ENCODE measurements around the gene FASN. TPM values are rescaled to one million over a fixed set of nuclear protein-coding genes. Genes with fewer than 3 reads are reported as not detected.
A peak's percentile ranks its signal among the peaks of the same experiment; 100 is the strongest.

The FASN gene
- polyA plus RNA-seq, 3 donors, result 464 to 3,885 (median 885) TPM

GRCh38 chr17:82105882-82106687 is 8.0 kb upstream of the FASN start:
- 26 to 34% (median 28%) methylated on average over 22 to 24 of the region's 24 CpGs for WGBS, 3 donors
- H3K27ac ChIP-seq (ENCODE audit: low read depth, low read length), result no peak overlapping the region

- 77 to 83% (median 83%) methylated on average over 13 of the region's 13 CpGs for WGBS, 3 donors
- no peak overlapping the region for H3K27ac ChIP-seq (ENCODE audit: low read depth, low read length)
Measured at GRCh38 chr17:82105417-82105881, 7.4 kb upstream of the FASN start.

DNA sequence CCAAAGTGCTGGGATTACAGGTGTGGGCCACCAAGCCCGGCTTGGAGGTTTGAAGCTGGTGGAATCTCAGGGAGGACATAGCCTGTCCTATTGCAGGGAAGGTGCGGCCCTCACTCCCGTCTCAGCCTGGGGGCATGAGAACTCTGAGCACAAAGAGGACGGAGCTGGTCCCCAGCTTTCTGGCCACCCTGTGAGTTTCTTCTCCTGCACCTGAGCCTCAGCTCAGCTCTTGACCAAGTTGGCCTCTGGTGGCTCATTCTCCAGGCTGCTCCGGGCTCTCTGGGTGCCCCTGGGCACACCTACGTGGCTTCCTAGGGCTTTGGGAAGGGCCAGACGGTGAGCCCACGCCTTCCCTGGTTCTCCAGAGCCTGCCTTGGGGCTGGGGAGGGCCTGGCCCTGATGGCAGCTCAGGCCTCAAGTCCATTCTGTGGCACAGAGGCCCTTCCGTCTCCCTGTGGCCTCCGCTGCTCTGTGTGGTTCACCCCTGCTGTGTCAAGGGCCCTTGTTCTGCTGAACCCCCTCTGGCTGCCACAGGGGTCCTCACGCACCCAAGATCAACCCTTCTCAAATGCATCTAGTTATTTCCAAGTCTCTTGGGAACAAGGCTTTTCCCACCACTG is 6.9 kb upstream of the FASN start:
- no peak overlapping the region for H3K27ac ChIP-seq (ENCODE audit: low read depth, low read length)
- WGBS, 3 donors, result 92 to 94% (median 93%) methylated on average over 9 to 11 of the region's 11 CpGs

- 34 to 57% (median 53%) methylated on average over 23 to 24 of the region's 24 CpGs for whole genome bisulfite sequencing, 3 donors
- no peak overlapping the region for H3K27ac ChIP-seq (ENCODE audit: low read depth, low read length)
Measured at GRCh38 chr17:82103553-82104451, 5.8 kb upstream of the FASN start.

DNA sequence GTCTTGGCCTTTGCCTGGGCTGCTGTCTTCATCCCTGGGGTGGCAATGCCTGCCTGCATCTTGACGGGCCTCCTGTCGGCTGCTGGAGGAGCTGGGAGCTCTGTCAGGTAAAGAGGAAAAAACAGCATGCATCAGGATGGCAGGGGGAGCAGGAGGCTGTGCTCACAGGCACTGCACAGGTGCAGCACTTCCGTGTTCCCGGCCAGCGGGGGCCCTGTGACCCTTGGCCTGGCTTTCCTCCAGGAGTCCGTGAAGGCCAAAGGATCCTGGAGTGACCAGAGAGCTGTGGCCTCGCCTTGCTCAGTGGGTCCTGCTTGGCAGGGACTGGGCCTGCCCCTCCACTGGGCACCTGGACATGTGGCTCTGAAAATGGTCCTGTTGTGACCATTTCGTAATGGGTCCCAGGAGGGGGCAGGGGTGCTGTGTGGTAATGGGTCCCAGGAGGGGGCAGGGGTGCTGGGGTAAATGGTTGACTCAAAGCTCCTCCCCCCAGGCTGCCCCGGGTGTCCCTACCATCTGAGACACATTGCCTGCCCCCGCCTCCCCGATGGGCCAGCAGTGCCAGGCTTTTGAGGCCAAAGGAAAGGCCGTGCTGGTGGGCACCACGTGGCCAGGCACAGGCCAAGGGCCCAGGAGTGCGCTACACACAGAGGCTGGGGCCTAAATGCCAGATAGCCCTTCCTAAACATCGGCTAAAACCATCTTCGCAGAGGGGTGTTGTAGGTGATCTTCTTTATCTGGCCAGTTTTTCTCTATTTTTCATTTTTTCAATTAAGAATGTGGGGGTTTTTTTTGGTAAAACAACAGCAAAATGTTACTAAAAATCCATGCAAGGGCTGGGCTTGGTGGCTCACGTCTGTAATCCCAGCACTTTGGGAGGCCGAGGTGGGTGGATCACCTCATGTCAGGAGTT is 4.0 kb upstream of the FASN start:
- 60 to 69% (median 61%) methylated on average over 18 of the region's 18 CpGs for WGBS, 3 donors
- no peak overlapping the region for H3K27ac ChIP-seq (ENCODE audit: low read depth, low read length)

DNA sequence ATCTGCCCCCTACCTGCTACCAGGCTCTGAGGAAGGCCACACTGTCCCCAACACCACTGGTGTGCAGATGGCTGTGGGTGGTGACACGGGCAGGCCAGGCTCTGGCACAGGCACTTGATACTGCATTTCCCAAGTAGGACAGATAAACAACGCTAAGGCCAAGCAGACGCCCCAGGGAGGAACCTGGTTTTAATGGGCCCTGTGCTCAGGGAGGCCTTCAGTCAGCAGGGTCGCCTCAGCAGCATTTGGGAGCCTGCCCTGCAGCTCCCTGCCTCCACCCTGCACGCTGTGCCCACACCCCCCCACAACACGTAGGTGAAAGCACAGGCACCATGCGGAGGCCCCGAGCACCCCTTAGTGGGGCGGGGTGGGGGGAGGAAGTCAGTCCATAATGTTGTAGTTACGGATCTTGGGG is 3.3 kb upstream of the FASN start:
- H3K27ac ChIP-seq (ENCODE audit: low read depth, low read length), result no peak overlapping the region
- WGBS, 3 donors, result 57 to 75% (median 72%) methylated on average over 9 to 10 of the region's 10 CpGs

DNA sequence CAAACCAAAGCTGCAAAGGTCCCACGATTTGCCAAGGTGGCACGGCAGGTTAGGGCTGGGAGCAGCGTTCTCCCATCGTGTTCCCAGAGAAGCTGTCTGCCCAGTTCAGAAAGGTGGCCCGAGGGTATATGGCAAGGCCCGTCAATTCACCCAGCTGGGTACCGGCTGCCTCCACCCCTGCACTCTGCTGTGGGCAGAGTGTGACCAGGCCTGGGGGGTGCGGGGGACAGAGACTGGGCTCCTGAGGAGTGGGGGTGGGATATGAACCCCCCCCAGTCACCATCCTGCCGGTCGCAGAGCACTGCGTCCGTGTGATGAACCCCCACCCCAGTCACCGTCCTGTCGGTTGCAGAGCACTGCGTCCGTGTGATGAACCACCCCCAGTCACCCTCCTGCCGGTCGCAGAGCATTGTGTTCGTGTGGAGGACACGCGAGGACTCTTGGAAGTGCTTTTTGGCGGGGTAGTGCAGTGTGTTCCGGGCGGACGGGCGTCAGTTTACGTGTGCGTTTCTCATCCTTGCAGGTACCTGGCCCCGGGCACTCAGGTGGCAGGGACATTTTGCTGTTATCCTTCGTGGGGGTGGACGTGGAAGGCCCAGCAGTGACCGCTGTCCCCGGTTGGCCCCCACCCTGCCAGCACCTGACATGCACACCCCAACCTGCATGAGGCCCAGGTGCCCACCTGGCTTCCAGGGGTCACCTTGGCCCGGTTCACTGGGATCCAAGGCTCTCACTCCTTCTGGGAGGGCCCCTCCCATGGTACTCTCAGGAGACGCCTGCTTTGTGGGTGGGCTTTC is 2.7 kb upstream of the FASN start:
- WGBS, 3 donors, result 89 to 92% (median 91%) methylated on average over 35 of the region's 35 CpGs
- no peak overlapping the region for H3K27ac ChIP-seq (ENCODE audit: low read depth, low read length)

DNA sequence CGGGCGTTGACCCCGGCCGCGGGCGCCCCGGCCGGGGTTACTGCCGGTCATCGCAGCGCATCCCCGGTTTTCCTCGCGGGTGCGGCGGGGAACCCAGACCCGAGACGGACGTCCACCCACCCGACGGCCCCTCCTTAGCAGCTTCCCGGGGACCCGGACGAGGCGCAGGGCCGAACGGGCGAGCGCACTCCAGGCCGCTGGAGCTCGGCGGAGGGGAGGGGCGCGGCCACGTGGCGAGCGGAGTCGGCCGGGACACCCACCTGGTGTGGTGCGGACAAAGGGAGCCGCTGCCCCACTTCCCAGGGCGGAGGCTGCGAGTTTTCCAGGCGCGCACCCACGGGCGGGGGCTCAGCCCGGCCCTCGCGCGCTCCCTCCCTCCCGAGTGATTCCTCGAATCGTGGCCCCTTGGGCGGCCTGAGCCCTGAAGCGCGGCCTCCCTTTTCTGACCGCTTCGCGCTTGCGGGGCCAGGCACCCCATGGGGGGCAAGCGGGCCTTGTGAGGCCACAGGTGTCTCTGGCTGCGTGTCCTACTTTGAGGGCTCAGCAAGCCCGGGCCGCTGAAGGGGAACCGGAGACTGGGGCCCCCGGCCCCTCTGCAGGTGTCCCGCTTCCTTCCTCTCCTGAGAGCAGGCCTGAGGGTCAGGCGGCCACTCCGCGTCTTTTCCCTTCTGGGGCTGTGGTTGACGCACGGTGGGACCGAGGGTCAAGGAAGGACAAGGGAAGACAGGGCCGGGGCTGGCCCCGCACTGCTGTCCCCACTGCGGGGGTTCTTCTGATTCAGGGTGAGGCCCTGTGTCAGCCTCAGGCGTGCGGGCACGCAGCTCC is 1.1 kb upstream of the FASN start:
- H3K27ac ChIP-seq (ENCODE audit: low read depth, low read length), result peak overlapping the region; percentile 38
- 11 to 21% (median 13%) methylated on average over 56 to 78 of the region's 80 CpGs for WGBS, 3 donors

DNA sequence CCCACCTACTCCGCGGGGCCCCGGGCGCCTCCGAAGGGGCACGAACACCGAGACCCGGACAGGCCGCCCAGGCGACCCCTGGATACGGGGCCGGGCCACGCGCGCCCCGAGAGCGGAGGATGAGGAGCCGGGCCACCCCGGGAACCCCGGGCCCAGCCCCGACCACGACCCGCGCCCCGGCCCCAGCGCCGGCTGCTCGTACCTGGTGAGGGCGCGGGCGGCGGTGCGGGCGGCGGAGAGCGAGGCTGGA is 192 bp downstream of the FASN start:
- WGBS, 3 donors, result 0 to 1% (median 0%) methylated on average over 11 to 36 of the region's 36 CpGs

DNA sequence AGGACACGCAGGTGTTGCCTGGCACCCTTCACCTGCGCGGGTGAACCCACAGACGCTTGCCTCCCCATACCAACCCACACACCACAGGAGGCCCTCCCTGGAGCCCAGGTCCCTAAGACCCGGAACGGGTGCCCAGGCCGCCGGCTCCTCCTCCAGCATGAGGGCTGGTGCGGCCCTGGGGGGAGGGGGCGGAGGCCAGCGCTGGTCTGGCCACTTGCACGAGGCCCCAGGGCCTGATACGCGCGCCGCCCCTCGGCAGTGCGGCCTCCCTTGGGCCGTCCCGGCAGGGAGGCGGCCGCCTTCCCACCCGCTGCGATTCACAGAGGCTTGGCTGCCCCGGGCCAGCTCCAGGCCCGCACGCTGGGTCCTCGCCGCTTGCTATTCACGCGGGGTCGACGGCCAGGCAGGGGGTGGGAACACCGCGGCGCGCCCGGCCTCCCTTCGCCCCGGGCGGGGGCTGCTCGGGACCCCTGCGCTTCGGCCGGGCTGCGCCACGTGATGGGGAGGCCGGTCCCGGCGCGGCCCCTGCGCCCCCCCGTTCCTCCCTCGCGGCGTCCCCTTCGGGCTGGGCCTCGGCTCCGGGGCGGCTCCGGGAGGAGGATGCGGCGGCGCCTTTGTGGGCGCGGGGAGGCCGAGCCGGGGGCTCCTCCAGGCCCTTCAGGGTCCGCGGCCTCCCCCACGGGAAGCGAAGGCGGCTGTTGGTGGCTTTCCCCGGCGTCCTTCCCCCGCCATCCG is 685 bp downstream of the FASN start:
- peak overlapping the region; percentile 34 for H3K27ac ChIP-seq (ENCODE audit: low read depth, low read length)
- 1 to 2% (median 2%) methylated on average over 57 to 77 of the region's 77 CpGs for WGBS, 3 donors

More for the DNA sequence above, 192 bp downstream of the FASN start:
- H3K27ac ChIP-seq (ENCODE audit: low read depth, low read length), result peak overlapping the region; percentile 34

DNA sequence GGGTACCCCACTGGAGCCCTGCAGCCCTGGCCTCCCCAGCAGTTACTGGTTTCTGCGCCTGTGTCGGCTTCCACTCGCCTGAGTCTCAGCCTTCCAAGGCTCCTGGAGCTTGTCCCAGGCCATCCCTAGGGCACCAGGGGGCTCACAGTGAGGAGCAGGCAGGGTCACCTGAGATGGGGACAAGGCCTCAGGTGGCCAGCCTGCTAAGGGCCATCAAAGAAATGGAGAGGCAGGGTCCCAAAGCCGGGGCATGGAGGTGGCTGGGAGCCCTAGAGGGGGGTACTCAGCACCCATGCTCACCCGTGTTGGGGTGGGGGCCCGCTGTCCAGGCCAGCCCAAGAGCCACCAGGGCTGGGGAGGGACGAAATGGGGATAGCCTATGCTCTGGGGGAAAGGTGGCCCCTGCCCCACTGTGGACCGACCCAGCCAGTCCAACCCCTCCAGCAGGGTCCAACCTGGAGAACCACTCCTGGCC is 1.3 kb downstream of the FASN start:
- H3K27ac ChIP-seq (ENCODE audit: low read depth, low read length), result no peak overlapping the region
- WGBS, 3 donors, result 59 to 71% (median 59%) methylated on average over 8 of the region's 8 CpGs

GRCh38 chr17:82095777-82096708 is 2.0 kb downstream of the FASN start:
- WGBS, 3 donors, result 74 to 93% (median 85%) methylated on average over 34 to 35 of the region's 35 CpGs
- H3K27ac ChIP-seq (ENCODE audit: low read depth, low read length), result no peak overlapping the region

DNA sequence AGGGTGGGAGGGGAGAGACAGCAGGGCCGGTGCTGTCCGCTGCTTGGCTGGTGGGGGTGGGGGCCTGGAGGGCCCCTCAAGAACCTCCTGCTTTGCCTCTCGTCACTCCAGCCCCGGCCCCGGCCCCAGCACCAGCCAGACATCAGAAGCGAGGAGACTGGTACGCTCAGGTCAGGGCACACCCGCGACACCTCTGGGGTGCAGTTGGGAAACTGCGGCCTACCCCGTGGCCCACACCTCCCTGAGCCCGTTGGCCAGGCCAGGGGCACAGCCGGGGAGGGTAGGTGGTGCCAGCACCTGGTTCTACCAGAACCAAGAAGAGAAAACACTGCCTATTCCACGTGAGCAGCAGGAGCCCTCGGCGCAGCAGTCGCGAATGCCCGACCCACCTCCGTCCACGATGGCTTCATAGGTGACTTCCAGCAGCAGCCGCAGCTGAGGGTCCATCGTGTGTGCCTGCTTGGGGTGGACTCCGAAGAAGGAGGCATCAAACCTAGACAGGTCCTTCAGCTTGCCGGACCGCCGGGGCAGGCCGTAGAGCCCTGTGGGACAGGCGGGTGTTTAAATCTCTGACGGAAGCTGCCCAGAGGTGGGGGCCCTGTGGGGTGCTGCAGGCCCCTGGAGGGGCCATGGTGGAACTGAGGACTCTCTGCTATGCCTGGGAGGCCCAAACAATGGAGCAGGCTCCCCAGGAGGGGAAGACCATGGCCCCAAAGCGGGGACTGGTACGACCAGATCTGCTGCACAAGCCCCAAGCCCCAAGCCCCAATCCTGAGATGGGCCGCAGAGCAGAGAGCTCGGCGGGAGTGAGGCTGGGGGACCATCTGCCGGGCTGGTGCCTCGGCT is 2.9 kb downstream of the FASN start:
- 85 to 94% (median 86%) methylated on average over 33 to 37 of the region's 37 CpGs for WGBS, 3 donors

More for the DNA sequence above, 2.9 kb downstream of the FASN start:
- no peak overlapping the region for H3K27ac ChIP-seq (ENCODE audit: low read depth, low read length)

Data from adipose tissue (tissue), 3 donors.